LHCN-M2 (cell line): ENCODE results near the gene C1QTNF9B. TPM values are rescaled to one million over a fixed set of nuclear protein-coding genes. Genes with fewer than 3 reads are reported as not detected.

Source experiments
- DNase-seq: peaks from one replicate; pipeline ENCODE4 v3.0.0-alpha.2; 2012; ENCODE audit warnings: low read depth
- total RNA-seq: library from RNA; depleted of rRNA; stranded (reverse); fragments of >200 nt; gene quantifications from 2 replicates; pipeline ENCODE4 v1.2.3, GENCODE V29; 2014; rRNA removed

C1QTNF9B gene
- total RNA-seq, 1 experiment from 2014 or later, result not detected

DNA sequence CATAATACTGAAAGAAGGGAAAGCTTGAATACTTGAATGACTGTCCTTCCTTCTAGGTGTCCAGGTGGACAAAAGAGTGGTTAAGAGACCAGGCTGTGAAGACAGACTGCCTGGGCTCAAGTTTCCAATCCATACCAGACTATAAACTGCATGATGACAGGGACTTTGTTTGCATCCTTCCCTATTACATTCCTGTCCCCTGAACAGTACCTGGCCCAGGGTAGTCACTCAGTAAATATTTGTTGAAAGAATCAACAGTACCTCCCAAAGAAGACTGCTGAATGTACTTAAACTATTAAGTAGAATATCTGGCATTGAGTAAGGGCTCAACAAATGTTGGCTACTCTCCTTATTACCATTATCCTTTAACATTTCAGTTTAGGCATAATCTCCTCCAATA lies 37.8 kb downstream of the C1QTNF9B start:
- no peak for DNase-seq

DNA sequence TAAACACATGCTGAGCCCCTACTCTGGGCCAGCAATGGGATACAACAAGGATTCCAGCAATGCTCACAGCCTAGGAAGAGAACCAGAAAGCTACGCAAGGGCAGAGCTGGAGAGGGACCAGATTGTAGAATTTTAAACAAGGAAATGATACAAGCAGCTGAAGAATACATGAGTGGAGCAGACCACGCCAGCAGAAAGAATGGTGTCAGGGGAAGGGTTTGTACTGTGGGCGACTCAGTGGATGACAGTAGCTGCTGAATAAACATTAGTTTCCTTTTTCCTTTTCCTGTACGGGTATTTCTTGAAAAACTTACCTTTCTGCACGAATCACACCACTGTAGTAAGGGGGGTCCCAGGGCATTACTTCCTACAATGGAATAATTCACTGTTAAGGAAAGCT lies 38.8 kb downstream of the C1QTNF9B start:
- DNase-seq, result peak; percentile 41

DNA sequence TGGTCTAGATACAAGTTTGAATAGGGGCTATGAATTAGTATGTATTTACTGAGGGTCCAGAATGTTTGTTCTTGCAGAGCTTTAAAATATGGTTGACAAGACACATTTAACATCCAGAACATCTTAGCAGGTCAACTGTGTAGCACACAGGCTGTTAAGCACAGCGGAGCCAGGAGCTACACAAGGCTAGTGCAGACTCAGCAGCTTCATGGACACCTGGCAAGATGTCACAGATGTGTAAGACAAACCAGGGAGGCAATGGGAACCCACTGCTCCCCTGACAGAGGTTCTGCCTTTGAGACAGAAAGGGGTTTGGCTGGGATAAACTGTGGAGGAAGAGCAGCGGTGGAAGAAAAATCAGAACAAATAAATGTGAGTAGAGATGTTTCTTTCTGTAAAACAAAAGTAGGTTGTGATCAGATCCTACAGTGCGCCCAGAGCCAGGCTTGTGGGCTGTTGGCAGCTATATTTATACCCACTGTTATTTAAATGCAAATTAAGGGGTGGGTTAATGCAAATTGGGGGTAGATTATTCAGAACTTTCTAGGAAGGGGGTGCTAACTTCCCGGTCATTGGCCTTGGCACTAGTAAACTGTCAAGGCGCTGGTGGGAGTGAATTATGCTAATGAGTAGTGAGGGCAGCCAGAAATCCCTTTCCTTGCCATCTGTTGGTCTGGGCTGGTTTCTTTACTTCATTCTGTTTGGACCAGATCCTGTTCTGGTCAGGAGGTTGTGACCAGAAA lies 41.1 kb downstream of the C1QTNF9B start:
- DNase-seq, result no peak

DNA sequence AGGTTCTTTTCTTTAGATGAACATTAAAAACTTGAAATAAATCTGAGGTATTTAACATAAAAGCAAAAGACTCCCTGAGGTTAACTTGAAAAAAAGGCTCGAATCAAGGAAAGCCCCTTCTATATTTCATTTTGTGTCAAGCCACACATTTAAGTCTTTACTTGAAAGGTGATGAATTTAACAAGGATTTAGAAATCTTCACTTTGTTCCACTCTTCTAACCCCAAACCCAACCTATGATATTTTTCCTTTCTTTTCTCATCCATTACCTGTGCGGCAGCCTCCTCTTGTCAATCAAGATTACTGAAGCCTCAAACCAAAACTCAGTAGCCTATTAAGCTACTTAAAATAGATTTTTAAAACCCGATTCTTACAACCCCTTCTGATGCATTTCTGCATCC lies 41.9 kb downstream of the C1QTNF9B start:
- no peak for DNase-seq

DNA sequence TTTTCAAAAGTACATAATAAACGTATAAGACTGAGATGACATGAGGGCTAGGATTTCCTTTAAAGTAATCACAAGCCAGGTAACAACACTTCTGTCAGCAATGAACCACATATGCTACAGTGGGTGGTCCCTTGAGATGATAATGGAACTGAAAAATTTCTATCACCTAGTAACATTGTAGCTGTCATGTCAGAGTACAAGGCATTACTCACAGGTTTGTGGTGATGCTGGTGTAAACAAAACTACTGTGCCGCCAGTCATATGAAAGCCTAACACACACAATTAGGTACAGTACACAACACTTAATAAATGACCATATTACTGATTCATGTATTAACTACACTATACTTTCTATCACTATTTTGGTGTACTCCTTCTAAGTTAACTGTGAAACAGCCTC lies 45.0 kb downstream of the C1QTNF9B start:
- DNase-seq, result no peak

DNA sequence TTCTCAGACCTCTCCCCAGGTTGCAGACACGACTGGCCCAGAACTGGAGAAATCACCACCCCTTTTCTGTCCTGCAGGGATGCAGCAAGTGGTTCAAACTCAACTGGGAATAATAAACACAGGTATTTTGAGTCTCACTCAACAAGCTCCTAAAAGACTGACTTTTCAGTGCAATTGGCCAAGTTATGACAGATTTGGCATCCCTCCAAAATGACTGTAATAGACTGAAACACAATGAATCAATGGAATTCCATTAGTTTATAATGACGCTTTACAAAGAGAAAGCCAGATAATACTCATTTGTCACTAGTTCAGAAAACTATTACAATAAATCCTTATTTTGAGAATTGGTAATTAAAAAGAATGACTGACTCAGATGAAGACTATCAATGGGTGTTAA lies 46.2 kb downstream of the C1QTNF9B start:
- peak; percentile 19 for DNase-seq

DNA sequence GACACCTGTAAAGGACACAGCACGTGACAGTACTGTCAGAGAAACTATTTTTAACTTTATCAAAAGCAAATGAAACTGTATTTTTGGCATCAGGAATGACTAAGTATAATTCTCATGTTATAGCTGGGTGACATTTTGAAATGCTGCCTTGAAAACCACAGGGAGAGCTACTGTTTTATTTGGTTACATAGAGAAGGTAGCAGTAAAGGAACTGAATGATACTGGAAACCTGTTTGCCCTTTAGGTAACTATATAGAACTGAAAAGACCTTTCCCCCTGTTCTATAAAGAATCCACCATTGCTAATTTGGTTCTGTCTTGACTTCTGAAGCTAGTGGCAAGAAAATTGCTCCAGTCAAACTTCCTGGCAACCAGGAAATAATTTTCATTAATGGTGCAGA lies 47.2 kb downstream of the C1QTNF9B start:
- no peak for DNase-seq

DNA sequence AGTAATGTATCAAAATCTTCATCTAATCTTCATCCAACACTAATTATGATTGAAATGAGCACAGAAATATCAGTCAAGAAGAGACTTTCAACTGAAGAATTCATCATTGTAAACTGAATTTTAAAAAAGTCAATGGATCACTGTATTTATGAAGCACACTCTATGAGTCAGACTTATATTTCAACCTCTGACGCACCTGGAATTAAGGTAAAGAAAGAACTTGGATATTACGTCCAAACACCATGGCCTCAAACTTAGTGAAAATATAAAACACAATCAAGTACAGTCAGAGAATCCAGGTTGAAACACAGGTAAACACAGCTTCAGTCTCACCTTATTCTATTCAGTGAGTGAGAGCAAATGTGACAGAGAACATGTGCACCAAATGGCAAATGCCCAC lies 47.6 kb downstream of the C1QTNF9B start:
- no peak for DNase-seq

DNA sequence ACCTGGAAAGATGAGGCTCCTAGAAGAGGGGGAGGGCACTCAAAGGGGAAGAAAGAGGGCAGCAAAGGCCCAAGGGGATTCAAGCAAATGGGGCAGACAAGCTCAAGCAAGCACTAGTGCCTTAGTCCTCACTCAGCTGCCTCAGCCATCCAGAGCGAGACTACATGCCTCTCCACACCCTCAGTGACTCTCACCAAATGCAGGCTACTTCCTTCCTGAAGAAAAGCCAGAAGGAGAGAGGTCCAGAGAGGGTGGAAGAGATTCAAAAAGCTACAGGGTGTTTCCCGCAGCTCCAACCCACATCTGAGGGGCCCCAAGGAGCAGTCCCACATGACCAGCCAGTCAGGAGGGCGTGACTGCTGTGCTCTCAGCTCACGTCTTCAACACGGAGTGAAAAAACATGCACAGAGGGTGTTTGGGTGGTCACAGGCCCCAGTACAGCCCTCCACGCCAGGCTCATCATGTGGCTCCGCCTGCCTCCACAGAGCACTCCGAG lies 48.6 kb downstream of the C1QTNF9B start:
- no peak for DNase-seq

DNA sequence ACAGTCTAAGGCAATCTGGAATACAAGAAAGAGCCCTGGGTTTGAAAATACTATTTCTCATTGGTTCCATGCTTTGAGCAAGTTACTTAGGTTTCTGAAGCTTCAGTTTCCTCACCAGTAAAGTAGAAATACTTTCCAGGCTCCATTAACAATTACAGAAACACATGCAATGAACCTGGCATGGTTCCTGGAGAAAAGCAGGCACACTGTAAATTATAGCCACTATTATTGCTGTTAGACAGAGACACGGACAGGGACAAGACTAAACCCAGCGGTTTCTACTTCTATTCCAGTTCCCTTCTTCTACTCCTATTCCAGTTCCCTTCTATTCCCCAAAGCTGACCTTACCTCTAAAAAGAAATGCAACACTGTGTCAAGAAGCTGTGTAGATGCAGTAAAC lies 49.3 kb downstream of the C1QTNF9B start:
- no peak for DNase-seq

DNA sequence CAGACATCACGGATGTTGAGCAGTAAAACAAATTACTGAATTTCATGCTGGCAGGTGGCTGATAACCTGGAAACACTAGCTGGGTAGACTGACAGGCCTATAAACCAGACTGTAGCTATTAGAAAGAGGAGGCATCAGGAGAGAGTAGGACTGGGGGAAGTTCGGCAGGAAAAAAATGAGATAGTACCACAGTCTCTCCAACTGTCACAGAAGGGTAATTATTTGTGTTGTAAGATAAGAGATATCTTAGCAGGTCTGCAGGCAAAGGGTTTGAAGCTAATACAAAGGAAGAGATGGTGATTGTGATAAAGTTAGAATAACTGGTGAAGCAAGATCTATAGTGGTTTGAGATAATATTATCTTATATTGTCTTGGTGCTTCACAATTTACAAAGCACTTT lies 49.8 kb downstream of the C1QTNF9B start:
- DNase-seq, result no peak

DNA sequence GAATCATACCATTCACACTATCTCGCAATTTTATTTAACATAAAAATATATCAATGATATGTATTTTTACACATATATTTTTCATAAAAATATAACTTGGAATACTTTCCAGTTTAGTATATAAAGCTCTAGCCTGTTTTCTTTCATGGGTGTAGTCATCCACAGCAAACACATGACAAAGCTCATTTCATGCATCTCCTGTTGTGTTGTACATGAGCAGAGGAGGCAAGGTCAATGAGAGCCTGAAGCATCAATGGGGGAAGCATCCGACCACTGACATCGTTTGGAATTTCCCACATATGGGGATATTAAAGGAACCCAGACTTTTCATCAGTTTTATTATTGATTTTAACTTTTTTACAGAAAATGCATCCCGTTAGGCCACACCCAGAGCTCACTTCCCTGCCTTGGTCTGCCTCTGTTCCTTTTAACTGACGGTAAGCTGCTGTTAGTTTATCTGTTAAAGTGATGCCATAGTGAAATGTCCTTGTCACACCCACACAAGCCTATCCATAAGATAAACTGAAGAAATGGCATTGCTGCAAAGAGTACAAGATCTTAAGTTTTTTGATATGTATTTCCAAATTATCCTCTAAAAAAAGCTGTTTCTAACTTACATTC lies 52.1 kb downstream of the C1QTNF9B start:
- no peak for DNase-seq

DNA sequence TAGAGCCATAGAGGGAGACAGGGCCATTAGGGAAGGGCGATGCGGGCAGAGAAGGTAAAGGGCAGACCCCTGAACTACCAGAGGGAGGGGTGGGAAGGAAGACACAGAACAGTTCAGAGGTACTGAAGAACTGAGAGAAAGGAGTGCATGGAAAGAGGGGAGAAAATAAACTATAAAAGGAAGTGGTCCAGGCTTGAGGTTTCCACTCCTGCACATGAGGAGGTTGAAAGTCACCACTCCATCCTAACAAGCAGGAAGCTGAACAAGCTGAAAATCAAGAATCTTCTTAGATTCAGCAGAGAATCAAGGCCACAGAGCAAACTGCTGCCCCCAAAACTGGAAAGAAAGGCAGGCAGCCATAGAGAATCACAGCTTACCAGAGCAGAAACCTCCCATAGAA lies 53.2 kb downstream of the C1QTNF9B start:
- no peak for DNase-seq

DNA sequence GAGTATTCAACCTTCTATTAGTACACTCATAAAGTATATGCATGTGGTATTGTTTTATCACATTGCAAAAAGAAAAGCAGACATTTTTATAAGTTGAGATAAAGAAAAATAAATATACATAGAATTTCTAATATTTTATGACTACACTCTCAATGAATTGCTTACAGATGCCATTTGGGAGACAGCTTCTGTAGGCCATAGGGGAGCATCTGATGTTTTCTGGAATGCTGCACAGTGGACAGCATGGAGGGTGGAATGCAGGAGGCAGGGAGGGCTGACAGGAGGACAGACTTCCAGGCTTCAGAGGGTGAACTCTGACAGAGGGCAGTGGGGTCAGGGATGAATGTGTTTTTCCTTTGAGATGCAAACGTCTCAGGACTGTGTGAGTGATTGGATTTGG lies 53.9 kb downstream of the C1QTNF9B start:
- no peak for DNase-seq

DNA sequence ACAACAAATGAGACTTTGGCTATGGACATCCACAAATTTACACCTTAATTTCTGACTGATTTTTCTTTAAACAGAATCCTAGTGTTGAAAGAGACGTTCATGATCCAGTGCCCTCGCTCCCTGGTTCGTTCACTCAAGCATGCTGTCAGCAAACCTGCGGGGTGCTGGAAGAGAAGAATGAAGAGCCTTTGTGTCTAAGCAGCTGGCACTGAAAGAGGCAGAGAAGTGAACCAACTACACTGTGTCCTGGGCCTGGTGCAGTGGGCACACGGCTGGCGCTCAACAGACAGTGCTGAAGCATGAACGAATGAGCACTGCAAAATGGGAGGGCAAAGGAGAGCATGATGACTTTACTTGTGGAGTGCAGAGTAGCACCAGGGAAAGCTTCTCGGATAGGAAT lies 54.9 kb downstream of the C1QTNF9B start:
- no peak for DNase-seq

Other genes starting within 250 kb of the C1QTNF9B start
- 33.9 and 39.7 TPM in 2 replicates for gene MIPEP, start 8.1 kb downstream of the C1QTNF9B start, total RNA-seq